PC-9 (cell line): ENCODE results near the gene CNTNAP2.

Source experiments
- CTCF ChIP-seq: fragments of 200-600 bp; sonication (generic); conservative IDR thresholded peaks from 2 replicates; pipeline ENCODE4 v1.6.1; 2017; ENCODE audit warnings: mixed run types, antibody characterized with exemption, mild to moderate bottlenecking, moderate library complexity
- EZH2 ChIP-seq: fragments of 200-600 bp; sonication (generic); IDR thresholded peaks from 2 replicates; pipeline ENCODE4 v1.8.0; 2017; ENCODE audit warnings: antibody characterized with exemption, low read depth

- no peak for TF ChIP-seq CTCF
- no peak for TF ChIP-seq EZH2
Observed at GRCh38 chr7:147332988-147333387, 1216.4 kb downstream of the CNTNAP2 start.
